GM19240 (cell line): ENCODE data around the gene TEX50.
"Not testable (repeated sequence)": the region's sequence is repeated elsewhere in the genome, so short reads cannot be mapped to it uniquely, and the experiment has no call there.

Experiments
- DNase-seq: peaks from one replicate; pipeline ENCODE4 v3.0.0; 2011; ENCODE audit warnings: low spot score; ENCODE audit not compliant: insufficient read length

Gene TEX50

GRCh38 chr1:173661763-173662162 lies 26.6 kb downstream of the TEX50 start:
- no peak for DNase-seq

- DNase-seq: no peak
These were observed 28.0 kb downstream of the TEX50 start for GRCh38 chr1:173663159-173663558.

- DNase-seq: no peak
These were observed 31.5 kb downstream of the TEX50 start for GRCh38 chr1:173666646-173667045.

- DNase-seq: no peak
These were observed 34.4 kb downstream of the TEX50 start, which contains the start of gene ANKRD45 for GRCh38 chr1:173669491-173669941. Gene ANKRD45 (minus strand): TSS chr1:173669851. CDS start chr1:173659418, 10,433 bp downstream.

GRCh38 chr1:173674496-173674895 lies 39.4 kb downstream of the TEX50 start:
- DNase-seq: not testable (repeated sequence)

GRCh38 chr1:173680152-173680551 lies 45.0 kb downstream of the TEX50 start:
- not testable (repeated sequence) for DNase-seq

GRCh38 chr1:173682184-173682583 lies 47.0 kb downstream of the TEX50 start:
- DNase-seq: no peak

GRCh38 chr1:173683838-173684237 lies 48.7 kb downstream of the TEX50 start:
- not testable (repeated sequence) for DNase-seq

GRCh38 chr1:173685121-173685520 lies 50.0 kb downstream of the TEX50 start:
- not testable (repeated sequence) for DNase-seq
